ENCODE data around the gene MTSS2.

DNA sequence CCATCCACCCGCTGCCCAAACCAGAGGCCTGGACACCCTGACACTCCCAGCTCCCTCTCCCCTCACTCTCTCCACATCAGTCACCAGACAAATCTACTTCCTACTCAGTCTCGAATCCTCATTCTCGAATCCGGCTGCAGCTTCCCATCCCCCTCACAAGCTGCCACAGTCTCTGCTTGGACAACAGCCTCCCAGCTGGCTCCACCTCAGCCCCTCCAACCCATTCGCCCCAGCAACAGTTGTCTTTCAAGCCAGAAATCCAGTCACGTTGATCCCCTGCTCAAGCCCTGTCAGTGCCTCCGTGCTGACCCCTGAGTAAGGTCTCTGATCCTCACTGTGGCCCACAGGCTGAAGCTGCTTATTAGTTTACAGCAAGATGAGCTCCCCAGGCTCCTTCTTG is 44.2 kb upstream of the MTSS2 start:
- TF ChIP-seq, protein P1, sequence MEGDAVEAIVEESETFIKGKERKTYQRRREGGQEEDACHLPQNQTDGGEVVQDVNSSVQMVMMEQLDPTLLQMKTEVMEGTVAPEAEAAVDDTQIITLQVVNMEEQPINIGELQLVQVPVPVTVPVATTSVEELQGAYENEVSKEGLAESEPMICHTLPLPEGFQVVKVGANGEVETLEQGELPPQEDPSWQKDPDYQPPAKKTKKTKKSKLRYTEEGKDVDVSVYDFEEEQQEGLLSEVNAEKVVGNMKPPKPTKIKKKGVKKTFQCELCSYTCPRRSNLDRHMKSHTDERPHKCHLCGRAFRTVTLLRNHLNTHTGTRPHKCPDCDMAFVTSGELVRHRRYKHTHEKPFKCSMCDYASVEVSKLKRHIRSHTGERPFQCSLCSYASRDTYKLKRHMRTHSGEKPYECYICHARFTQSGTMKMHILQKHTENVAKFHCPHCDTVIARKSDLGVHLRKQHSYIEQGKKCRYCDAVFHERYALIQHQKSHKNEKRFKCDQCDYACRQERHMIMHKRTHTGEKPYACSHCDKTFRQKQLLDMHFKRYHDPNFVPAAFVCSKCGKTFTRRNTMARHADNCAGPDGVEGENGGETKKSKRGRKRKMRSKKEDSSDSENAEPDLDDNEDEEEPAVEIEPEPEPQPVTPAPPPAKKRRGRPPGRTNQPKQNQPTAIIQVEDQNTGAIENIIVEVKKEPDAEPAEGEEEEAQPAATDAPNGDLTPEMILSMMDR (IDR thresholded peaks at IDR 0.05): no peak
- no peak for TF ChIP-seq POLR2AphosphoS5 (IDR thresholded peaks at IDR 0.05; ENCODE audit: low read depth, low read length)
- TF ChIP-seq FOXM1 (IDR thresholded peaks at IDR 0.05; ENCODE audit: low read depth): no peak
- TF ChIP-seq RFX5 (IDR thresholded peaks at IDR 0.05; ENCODE audit: low read length): no peak
- TF ChIP-seq YY1 (IDR thresholded peaks at IDR 0.05; ENCODE audit: low read depth): no peak
